Mesodermal cell (in vitro differentiated cells): ENCODE data around the gene PSENEN.
"Not testable (repeated sequence)": the region's sequence is repeated elsewhere in the genome, so short reads cannot be mapped to it uniquely, and the experiment has no call there.

Experiments used
- H3K27ac ChIP-seq: 2 replicates; pipeline ENCODE4 v1.7.0; 2013; ENCODE audit warnings: mild to moderate bottlenecking, low read depth, low read length, moderate library complexity; ENCODE audit not compliant: severe bottlenecking
- H3K36me3 ChIP-seq: 2 replicates; pipeline ENCODE4 v1.7.1; 2013; ENCODE audit warnings: mild to moderate bottlenecking, low read length, moderate library complexity; ENCODE audit not compliant: control insufficient read depth, insufficient read depth
- H3K4me1 ChIP-seq: one replicate; pipeline ENCODE4 v1.7.1; 2013; ENCODE audit warnings: mild to moderate bottlenecking, low read length; ENCODE audit not compliant: insufficient read depth, control insufficient read depth, poor library complexity, severe bottlenecking
- H3K4me3 ChIP-seq: 2 replicates; pipeline ENCODE4 v1.7.0; 2013; ENCODE audit warnings: low read length, control low read depth, mild to moderate bottlenecking; ENCODE audit not compliant: insufficient read depth, poor library complexity, severe bottlenecking; ENCODE audit errors: extremely low read depth
- H3K9me3 ChIP-seq: 2 replicates; pipeline ENCODE4 v1.7.1; 2013; ENCODE audit warnings: mild to moderate bottlenecking, low read length, moderate library complexity; ENCODE audit not compliant: control insufficient read depth
- WGBS, 2 experiments: methylation state at CpG; one replicate each; pipeline ENCODE4 v1.1.5; 2013; ENCODE audit warnings: missing lambda C conversion rate in 2 of 2; ENCODE audit not compliant: insufficient coverage in 2 of 2; 5-methylcytosine and 5-hydroxymethylcytosine counted together

PSENEN gene

DNA sequence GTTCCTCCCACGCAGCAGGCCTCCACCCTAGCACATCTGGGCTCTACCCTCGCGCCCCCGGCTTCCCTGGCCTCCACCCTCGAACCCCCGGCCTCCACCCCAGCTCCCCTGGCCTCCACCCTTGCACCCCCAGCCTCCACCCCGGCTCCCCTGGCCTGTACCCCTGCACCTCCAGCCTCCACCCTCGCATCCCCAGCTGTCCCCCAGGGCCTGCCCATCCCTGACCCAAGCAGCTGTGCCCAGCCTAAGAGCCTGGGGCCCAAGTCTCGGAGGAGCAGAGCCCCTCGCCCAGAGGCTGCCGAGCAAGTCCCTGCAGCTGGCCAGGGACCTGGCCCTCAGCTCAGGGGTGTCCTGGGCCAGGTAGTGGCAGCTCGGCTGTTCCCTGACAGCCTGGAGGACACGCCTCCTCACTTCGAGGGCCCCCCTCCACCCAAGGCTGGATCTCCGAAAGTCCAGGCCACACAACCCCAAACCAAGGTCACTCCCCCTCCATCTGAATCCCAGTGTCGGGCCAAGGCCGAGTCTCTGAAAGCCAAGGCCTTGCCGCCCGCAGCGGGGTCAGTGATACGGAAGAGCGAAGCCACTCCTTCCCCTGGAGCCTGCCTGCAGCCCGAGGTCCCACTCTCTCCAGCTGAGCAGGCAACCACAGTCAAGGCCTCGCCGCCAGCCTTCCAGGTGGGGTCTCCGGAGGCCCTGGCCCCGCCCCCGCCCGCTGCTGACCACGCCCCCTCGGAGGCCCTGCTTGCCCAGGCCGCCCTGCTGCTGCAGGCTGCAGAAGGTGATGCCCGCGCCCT, 22.0 kb downstream of the PSENEN start:
- Histone ChIP-seq H3K4me3 (no peak overlapping the region), H3K4me1 (no peaks in the 10 kb centered on the region), H3K9me3 (no peaks in the 10 kb centered on the region), H3K36me3 (peaks cover 54% of the 10 kb centered on the region), H3K27ac (no peak overlapping the region)
- 55 to 57% methylated on average over 20 to 32 of the region's 34 CpGs for WGBS, 2 experiments

- H3K4me3 ChIP-seq, result no peak overlapping the region
- H3K9me3 ChIP-seq, result no peaks in the 10 kb centered on the region
- no peak overlapping the region for H3K27ac ChIP-seq
- H3K4me1 ChIP-seq, result no peaks in the 10 kb centered on the region
- peaks cover 50% of the 10 kb centered on the region for H3K36me3 ChIP-seq
- WGBS, 2 experiments, result 62 to 68% methylated on average over 13 to 15 of the region's 15 CpGs
Measured at GRCh38 chr19:35768082-35768421, 22.6 kb downstream of the PSENEN start.

- H3K4me3 ChIP-seq, H3K9me3 ChIP-seq, H3K27ac ChIP-seq: not testable (repeated sequence)
- H3K4me1 ChIP-seq, result peaks cover 16% of the 10 kb centered on the region
- WGBS, 2 experiments, result 94 to 100% methylated on average over 3 to 4 of the region's 5 CpGs
- H3K36me3 ChIP-seq, result peaks cover 18% of the 10 kb centered on the region
Measured at GRCh38 chr19:35772362-35772761, 26.9 kb downstream of the PSENEN start.

- no peak overlapping the region for H3K4me3 ChIP-seq
- no peaks in the 10 kb centered on the region for H3K9me3 ChIP-seq
- peaks cover 20% of the 10 kb centered on the region for H3K4me1 ChIP-seq
- no peak overlapping the region for H3K27ac ChIP-seq
- peaks cover 10% of the 10 kb centered on the region for H3K36me3 ChIP-seq
- WGBS, 2 experiments, result 73 to 80% methylated on average over 7 to 8 of the region's 9 CpGs
Measured at GRCh38 chr19:35773020-35773806, 27.8 kb downstream of the PSENEN start.

GRCh38 chr19:35774274-35775045, 29.0 kb downstream of the PSENEN start:
- H3K4me3 ChIP-seq, result peak overlapping the region; percentile 60
- H3K36me3 ChIP-seq, result peaks cover 7% of the 10 kb centered on the region

GRCh38 chr19:35775046-35775297, 29.5 kb downstream of the PSENEN start:
- 30% methylated on average over 9 of the region's 9 CpGs for WGBS, 2 experiments
- H3K9me3 ChIP-seq, result no peaks in the 10 kb centered on the region
- no peak overlapping the region for H3K27ac ChIP-seq
- H3K4me3 ChIP-seq, result peak overlapping the region; percentile 60
- peaks cover 11% of the 10 kb centered on the region for H3K36me3 ChIP-seq
- peaks cover 20% of the 10 kb centered on the region for H3K4me1 ChIP-seq

More at GRCh38 chr19:35774274-35775045, 29.0 kb downstream of the PSENEN start:
- Histone ChIP-seq H3K9me3 (no peaks in the 10 kb centered on the region), H3K4me1 (peaks cover 20% of the 10 kb centered on the region), H3K27ac (no peak overlapping the region)
- 56 to 63% methylated on average over 15 to 16 of the region's 16 CpGs for WGBS, 2 experiments

GRCh38 chr19:35775298-35776101, 30.0 kb downstream of the PSENEN start, which contains the start of gene ARHGAP33:
Gene ARHGAP33 (plus strand): TSS chr19:35775564. CDS start chr19:35775659, 95 bp downstream.
- Histone ChIP-seq H3K4me3 (peak within 1 kb of the TSS; percentile 60), H3K27ac (no peak within 1 kb of the TSS), H3K36me3 (peaks cover 14% of the 10 kb centered on the region), H3K9me3 (no peaks in the 10 kb centered on the region), H3K4me1 (peaks cover 20% of the 10 kb centered on the region)
- WGBS, 2 experiments, result 0 to 1% methylated on average over 44 to 54 of the region's 82 CpGs

GRCh38 chr19:35776102-35776788, 30.8 kb downstream of the PSENEN start:
- H3K36me3 ChIP-seq, result peaks cover 16% of the 10 kb centered on the region
- 57 to 69% methylated on average over 5 to 12 of the region's 13 CpGs for WGBS, 2 experiments
- no peak overlapping the region for H3K27ac ChIP-seq
- H3K4me3 ChIP-seq, result peak overlapping the region; percentile 60
- H3K4me1 ChIP-seq, result peaks cover 20% of the 10 kb centered on the region
- H3K9me3 ChIP-seq, result no peaks in the 10 kb centered on the region

GRCh38 chr19:35777086-35777841, 31.8 kb downstream of the PSENEN start:
- no peak overlapping the region for H3K4me3 ChIP-seq
- H3K27ac ChIP-seq, result no peak overlapping the region
- 31 to 32% methylated on average over 18 to 19 of the region's 19 CpGs for WGBS, 2 experiments
- H3K36me3 ChIP-seq, result peaks cover 18% of the 10 kb centered on the region
- H3K9me3 ChIP-seq, result no peaks in the 10 kb centered on the region
- peaks cover 20% of the 10 kb centered on the region for H3K4me1 ChIP-seq
